ENCODE data around the gene MTA2. TPM values are rescaled to one million over a fixed set of nuclear protein-coding genes. Genes with fewer than 3 reads are reported as not detected.
"Not testable (repeated sequence)": the region's sequence is repeated elsewhere in the genome, so short reads cannot be mapped to it uniquely, and the experiment has no call there.

Gene MTA2
- total RNA-seq, 2 experiments from 2014 or later = 167 to 172 TPM

DNA sequence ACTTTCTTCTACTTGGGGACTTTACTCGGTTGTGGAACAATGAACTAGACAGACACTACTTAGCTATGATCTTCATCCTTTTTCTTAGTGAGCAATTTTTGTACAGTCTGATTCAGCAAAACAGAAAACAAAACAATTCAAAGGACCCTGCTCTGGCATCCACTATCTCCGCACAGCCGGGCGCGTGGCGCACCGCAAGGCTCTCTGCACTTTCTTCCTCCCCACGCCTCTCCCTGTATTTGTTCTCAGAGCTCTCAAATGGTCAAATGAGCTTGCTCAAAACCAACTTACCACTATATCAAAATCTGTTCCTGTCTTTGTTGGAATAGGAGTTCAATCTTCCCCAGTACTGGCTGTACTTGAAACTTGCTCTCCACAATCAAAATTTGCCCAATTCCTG, 35.4 kb downstream of the MTA2 start:
- H3K4me1 Mint-ChIP-seq (ENCODE audit: low read depth) = peaks cover 37% of the 10 kb centered on the region
- peak overlapping the region; percentile 8 for H3K27ac Mint-ChIP-seq
- Histone ChIP-seq H3K27me3 (ENCODE audit: control insufficient read depth in 1 of 2, insufficient read depth in 2 of 2, low read length in 2 of 2) (no peaks in the 10 kb centered on the region), H3K36me3 (ENCODE audit: insufficient read depth, low read length) (peaks cover 82% of the 10 kb centered on the region), H3K4me3 (ENCODE audit: low read length) (no peak overlapping the region), H3K9me3 (ENCODE audit: control insufficient read depth in 1 of 2, insufficient read depth in 1 of 2, low read length in 2 of 2) (no peaks in the 10 kb centered on the region), H3K4me1 (ENCODE audit: insufficient read depth, low read length) (peaks cover 24% of the 10 kb centered on the region), H3K27ac (ENCODE audit: low read depth in 1 of 2, low read length in 2 of 2) (no peak overlapping the region)
- ChIA-PET POLR2A (interaction anchor here (1.5 kb wide), 1 partner anchor 99 kb away, joined by 3 read pairs; the partner anchor contains the start of genes C11orf98 and CSKMT), CTCF (interaction anchor here (1.2 to 12.2 kb wide), 3 partner anchors 23 to 142 kb away, joined by 4 to 92 read pairs (median 11); no protein-coding TSS in a partner anchor)
- H3K27me3 Mint-ChIP-seq = no peaks in the 10 kb centered on the region
- ATAC-seq (ENCODE audit: poor library complexity) (no peak), DNase-seq (no peak)
- intact Hi-C loops (cut with DNase I, micrococcal nuclease) = no loop called here
- H3K4me3 Mint-ChIP-seq = no peak overlapping the region
- H3K9me3 Mint-ChIP-seq = no peaks in the 10 kb centered on the region
- TF ChIP-seq, protein P1, sequence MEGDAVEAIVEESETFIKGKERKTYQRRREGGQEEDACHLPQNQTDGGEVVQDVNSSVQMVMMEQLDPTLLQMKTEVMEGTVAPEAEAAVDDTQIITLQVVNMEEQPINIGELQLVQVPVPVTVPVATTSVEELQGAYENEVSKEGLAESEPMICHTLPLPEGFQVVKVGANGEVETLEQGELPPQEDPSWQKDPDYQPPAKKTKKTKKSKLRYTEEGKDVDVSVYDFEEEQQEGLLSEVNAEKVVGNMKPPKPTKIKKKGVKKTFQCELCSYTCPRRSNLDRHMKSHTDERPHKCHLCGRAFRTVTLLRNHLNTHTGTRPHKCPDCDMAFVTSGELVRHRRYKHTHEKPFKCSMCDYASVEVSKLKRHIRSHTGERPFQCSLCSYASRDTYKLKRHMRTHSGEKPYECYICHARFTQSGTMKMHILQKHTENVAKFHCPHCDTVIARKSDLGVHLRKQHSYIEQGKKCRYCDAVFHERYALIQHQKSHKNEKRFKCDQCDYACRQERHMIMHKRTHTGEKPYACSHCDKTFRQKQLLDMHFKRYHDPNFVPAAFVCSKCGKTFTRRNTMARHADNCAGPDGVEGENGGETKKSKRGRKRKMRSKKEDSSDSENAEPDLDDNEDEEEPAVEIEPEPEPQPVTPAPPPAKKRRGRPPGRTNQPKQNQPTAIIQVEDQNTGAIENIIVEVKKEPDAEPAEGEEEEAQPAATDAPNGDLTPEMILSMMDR (IDR thresholded peaks at IDR 0.05) = no peak
- H3K36me3 Mint-ChIP-seq (ENCODE audit: low read depth) = peaks cover 80% of the 10 kb centered on the region

DNA sequence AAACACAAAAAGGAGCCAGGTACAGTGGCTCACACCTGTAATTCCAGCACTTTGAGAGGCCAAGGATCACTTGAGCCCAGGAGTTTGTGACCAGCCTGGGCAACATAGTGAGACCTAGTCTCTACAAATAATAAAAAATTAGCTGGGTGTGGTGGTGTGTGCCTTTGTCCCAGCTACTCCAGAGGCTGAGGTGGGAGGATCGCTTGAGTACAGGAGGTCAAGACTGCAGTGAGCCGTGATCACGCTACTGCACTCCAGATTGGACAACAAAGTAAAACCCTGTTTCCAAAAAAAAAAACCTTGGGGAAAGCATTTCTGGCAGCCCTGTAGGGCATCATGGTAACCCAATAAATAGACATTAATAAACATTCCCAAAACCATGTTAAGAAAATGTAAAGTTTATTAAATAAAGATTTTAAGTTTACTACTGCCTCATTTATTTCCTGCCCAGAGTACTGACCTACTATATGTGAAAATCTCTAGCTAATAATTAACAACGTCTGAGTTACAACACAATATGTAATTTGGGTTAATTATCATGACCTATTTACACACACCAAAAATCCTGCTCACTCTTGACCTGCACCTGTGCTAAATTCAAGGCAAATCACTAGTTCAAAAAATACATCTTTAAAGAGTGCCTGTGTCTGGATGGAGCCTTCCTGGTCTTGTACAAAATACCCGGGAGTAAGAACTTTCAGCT, 36.4 kb downstream of the MTA2 start:
- peaks cover 76% of the 10 kb centered on the region for H3K36me3 ChIP-seq (ENCODE audit: insufficient read depth, low read length)
- H3K4me3 ChIP-seq (ENCODE audit: low read length) = no peak overlapping the region
- TF ChIP-seq, protein P1 (IDR thresholded peaks at IDR 0.05) = no peak
- peaks cover 79% of the 10 kb centered on the region for H3K36me3 Mint-ChIP-seq (ENCODE audit: low read depth)
- ChIA-PET POLR2A (interaction anchor here (0.6 to 1.5 kb wide), 3 partner anchors 9 to 100 kb away, joined by 3 to 5 read pairs (median 5); partner anchors contain the start of genes C11orf98, CSKMT and TUT1), CTCF (interaction anchor here (1.2 to 12.2 kb wide), 3 partner anchors 22 to 141 kb away, joined by 4 to 92 read pairs (median 5); partner anchors contain the start of gene TUT1)
- H3K27ac Mint-ChIP-seq = peak overlapping the region; percentile 38
- H3K9me3 Mint-ChIP-seq = no peaks in the 10 kb centered on the region
- H3K4me3 Mint-ChIP-seq = no peak overlapping the region
- no peak overlapping the region for H3K27ac ChIP-seq (ENCODE audit: low read depth in 1 of 2, low read length in 2 of 2)
- peaks cover 24% of the 10 kb centered on the region for H3K4me1 ChIP-seq (ENCODE audit: insufficient read depth, low read length)
- no peaks in the 10 kb centered on the region for H3K27me3 ChIP-seq (ENCODE audit: control insufficient read depth in 1 of 2, insufficient read depth in 2 of 2, low read length in 2 of 2)
- ATAC-seq (ENCODE audit: poor library complexity) (no peak), DNase-seq (no peak)
- no peaks in the 10 kb centered on the region for H3K27me3 Mint-ChIP-seq
- H3K9me3 ChIP-seq (ENCODE audit: control insufficient read depth in 1 of 2, insufficient read depth in 1 of 2, low read length in 2 of 2) = no peaks in the 10 kb centered on the region
- intact Hi-C loops (cut with DNase I, micrococcal nuclease) = no loop called here
- H3K4me1 Mint-ChIP-seq (ENCODE audit: low read depth) = peaks cover 36% of the 10 kb centered on the region

DNA sequence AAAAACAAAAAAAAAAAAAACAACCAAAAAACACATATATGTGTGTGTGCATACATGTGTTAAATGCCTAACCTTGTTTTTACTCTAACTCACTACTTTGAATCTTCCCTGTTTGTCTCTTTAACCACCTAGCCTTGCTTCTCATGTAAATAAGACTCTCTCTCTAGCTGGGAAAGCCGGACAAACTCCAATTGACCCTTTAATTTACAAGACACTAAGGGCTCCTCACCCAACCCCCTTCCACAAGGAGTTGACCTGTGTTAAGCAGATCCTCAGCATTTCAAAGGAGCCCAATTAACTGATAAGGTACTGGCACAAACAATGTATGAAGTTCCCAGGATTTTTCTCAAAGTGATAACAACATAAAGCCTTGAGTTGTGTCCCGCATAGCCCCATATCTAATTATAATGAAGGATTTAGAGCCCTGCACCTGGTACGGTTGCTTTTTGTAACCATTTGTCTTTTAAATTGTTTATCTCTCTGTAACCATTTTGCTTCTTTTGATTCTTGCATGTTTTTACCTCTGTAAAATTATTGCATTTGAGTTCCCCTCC, 39.9 kb downstream of the MTA2 start:
- H3K27me3 ChIP-seq (ENCODE audit: control insufficient read depth in 1 of 2, insufficient read depth in 2 of 2, low read length in 2 of 2); H3K27me3 Mint-ChIP-seq; ATAC-seq (ENCODE audit: poor library complexity); H3K27ac ChIP-seq (ENCODE audit: low read depth in 1 of 2, low read length in 2 of 2); DNase-seq; H3K4me3 Mint-ChIP-seq; H3K9me3 Mint-ChIP-seq; H3K4me3 ChIP-seq (ENCODE audit: low read length); H3K9me3 ChIP-seq (ENCODE audit: control insufficient read depth in 1 of 2, insufficient read depth in 1 of 2, low read length in 2 of 2): not testable (repeated sequence)
- Mint-ChIP-seq H3K36me3 (ENCODE audit: low read depth) (peaks cover 75% of the 10 kb centered on the region), H3K27ac (peak overlapping the region; percentile 43), H3K4me1 (ENCODE audit: low read depth) (peaks cover 43% of the 10 kb centered on the region)
- Histone ChIP-seq H3K36me3 (ENCODE audit: insufficient read depth, low read length) (peaks cover 65% of the 10 kb centered on the region), H3K4me1 (ENCODE audit: insufficient read depth, low read length) (peaks cover 44% of the 10 kb centered on the region)
- intact Hi-C loops (cut with DNase I, micrococcal nuclease) = loop anchor here in 1 of 2 experiments (2.0 kb wide), 1 partner anchor 19 kb away; no protein-coding TSS in a partner anchor
- POLR2A ChIA-PET = interaction anchor here (1.8 to 2.4 kb wide), 3 partner anchors 10 to 137 kb away, joined by 9 to 18 read pairs (median 11); partner anchors contain the start of gene EEF1G
- CTCF ChIA-PET = interaction anchor here (1.6 to 12.2 kb wide), 7 partner anchors 11 to 167 kb away, joined by 5 to 251 read pairs (median 12); partner anchors contain the start of genes AHNAK, EEF1G and TUT1
